ENCODE results near the gene HCST. TPM values are rescaled to one million over a fixed set of nuclear protein-coding genes. Genes with fewer than 3 reads are reported as not detected.
"Not testable (repeated sequence)": the region's sequence is repeated elsewhere in the genome, so short reads cannot be mapped to it uniquely, and the experiment has no call there.

Gene HCST
- total RNA-seq, 1 donor from 2014 or later: 0.40 TPM

DNA sequence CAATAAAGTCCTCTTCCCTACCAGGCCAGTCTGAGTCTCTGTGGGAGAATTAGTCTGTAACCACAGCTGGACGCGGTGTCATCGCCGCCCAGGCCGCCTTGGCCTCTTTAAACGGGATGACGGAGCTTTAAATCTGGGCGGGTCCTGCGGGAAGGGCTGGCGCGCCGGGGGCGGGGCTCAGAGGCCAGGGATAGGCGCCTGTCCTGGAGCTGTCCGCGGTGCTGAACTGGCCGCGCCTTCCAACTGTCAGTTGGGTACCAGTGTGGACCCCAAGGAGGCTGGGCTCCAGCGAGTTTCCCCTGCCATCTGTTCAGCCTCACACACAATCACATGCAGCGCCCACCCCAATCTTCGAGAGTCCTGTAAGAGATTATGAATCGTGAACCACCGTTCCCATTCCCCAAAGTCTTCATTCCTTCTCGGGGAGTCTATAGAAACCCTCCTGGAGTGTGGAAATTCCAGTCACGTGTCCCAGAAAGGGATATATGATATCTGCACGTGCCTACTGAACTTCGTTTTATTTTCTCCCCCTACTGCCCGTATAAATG, 22.5 kb upstream of the HCST start:
- DNase-seq (ENCODE audit: low read depth in 2 of 2): peak; percentile 85 to 90

DNA sequence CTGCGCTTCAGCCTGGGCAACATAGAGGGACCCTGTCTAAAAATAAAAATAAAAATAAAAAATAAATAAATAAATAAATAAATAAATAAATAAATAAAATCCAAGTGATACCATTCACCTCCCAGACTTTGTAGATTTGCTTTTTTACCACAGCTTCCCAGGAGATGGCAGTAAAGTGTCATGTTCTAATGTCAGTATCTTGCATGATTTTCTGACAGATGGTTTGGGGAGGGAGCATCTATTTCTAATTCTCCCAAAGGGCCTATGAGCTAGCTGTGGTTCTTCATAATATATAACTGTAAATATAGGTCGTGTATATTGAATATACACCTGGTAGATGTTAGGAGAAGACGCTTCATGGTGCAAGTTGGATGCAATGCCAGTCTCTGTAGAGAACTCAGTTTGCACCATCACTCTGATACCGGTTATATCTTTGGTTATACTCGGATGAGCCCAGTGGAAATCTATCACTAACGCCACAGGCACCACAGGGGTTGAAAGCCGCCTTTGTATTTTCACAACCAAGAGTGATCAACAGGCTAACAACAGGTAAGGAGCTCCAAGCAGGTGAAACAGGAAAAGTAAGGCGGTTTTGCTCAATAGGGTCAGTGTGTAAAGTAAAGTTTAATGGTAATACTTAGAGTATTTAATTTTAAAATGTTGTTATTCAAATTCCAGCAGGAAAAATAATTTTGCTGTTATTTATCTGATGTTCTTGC, 20.1 kb upstream of the HCST start:
- DNase-seq (ENCODE audit: low read depth in 2 of 2): peak; percentile 75 to 86

DNA sequence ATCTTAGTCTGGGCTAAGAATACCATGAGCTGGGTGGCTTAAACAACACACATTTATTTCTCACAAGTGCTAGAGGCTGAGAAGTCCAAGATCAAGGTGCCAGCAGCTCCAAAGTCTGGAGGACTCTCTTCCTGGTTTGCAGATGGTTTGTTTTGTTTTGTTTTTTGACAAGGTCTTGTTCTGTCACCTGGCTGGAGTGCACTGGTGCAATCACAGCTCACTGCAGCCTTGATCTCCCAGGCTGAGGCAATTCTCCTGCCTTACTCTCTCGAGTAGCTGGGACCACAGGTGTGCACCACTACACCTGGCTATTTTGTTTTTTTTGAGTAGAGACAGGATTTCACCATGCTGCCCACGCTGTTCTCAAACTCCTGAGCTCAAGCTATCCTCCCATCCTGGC, 18.4 kb upstream of the HCST start:
- no peak for DNase-seq (ENCODE audit: low read depth in 2 of 2)

DNA sequence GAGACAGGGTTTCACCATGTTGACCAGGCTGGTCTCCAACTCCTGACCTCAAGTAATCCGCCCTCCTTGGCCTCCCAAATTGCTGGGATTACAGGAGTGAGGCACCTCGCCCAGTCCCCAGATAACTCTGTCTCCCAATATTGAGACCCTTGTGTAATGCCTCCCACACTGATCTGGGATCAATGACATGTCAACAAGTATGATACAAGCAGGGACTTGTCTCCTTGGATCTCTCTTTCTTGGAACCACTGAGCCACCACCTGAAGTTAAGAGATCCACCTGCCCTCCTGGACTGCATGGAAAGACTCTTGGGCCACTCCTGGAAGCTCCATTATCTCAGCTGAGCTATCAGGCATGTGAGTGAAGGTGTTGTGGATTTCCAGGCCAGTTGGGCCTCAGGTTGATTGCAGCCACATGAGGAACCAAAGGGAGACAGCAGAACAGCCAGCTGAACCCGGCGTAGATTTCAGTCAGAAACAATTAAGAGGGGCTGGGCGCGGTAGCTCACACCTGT, 17.0 kb upstream of the HCST start:
- DNase-seq (ENCODE audit: low read depth in 2 of 2): no peak

DNA sequence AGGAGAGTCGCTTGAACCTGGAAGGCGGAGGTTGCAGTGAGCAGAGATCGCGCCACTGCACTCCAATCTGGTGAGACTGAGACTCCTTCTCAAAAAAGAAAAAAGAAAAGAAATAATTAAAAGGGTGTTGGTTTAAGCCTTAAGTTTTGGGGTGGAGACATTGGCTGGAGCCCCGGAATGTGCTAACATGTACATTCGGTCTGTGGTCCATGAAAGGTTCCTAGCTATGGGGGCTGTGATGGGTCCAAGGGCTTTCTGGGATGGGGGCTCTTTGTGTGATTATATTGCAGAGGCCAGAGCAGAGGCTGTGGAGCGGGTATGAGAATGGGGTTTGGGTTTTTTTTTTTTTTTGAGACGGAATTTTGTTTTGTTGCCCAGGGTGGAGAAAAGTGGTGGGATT, 16.4 kb upstream of the HCST start:
- no peak for DNase-seq (ENCODE audit: low read depth in 2 of 2)

DNA sequence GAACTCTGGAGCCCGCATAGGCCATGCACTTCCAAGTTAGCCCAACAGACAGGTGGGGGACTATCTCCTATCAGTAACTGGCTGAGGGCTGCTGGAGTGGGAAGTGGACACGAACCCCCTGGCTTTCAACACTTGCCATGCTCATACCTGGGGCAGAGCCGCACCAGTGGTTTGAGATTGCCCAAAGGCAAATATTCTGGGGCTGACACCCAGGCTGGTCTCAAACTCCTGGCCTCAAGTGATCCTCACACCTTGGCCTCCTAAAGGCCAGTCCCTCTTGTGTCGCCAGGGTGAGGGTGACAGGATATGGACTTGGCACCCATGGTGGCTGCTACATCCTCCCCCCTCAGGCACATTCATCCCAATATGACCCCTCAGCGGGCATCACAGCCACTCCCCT, 15.1 kb upstream of the HCST start:
- no peak for DNase-seq (ENCODE audit: low read depth in 2 of 2)

DNA sequence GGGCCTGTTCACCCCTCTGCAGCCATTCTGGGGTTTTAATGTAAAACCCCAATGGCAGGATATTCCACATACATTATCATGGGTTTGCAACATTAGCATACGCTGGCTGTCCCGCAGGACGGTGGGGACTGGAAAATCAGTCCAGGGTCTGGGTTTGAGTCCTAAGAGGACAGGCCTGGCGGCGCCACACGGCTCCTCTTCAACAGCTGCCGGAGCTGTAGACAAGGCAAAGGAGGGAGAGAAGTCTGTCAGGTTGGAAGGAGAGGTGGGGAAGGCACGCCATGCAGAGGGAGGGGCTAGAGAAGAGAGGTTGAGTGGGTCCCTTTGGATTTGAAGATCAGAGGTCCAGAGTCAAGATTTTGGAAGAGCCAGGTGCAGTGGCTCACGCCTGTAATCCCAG, 13.9 kb upstream of the HCST start:
- no peak for DNase-seq (ENCODE audit: low read depth in 2 of 2)

DNA sequence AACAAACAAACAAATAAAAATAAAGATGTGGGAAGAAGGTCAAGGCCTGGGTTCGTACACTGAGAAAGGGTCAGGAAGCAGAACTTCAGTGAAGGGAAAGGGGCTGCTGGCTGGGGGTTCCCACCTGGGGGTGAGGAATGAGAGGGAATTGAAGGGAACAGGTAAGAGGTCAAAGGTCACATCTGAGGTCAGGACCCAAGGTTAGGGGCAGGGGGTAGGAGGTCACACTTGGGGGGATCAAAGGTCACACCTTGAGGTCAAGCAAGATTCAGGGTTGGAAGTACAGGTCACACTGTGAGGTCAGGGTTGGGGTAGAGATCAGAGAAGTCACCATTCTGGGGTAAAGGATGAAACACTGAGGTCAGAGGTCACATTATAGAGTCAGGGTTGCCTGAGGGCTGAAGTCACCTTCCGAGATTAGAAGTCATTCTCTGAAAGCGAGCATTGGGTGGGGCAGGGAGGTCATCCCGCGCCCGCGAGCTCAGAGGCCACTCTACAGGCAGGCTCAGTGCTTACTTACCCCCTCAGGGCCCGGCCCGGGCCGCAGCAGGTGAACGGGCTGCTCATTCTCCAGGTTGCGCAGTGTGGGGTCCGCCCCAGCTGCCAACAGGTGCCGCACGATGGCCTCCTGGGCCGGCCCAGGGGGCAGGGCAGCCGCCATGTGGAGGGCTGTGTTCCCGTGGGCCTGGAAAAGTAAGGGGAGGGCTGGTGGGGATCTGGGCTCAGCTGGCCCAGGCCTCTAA, 12.8 kb upstream of the HCST start:
- no peak for DNase-seq (ENCODE audit: low read depth in 2 of 2)

DNA sequence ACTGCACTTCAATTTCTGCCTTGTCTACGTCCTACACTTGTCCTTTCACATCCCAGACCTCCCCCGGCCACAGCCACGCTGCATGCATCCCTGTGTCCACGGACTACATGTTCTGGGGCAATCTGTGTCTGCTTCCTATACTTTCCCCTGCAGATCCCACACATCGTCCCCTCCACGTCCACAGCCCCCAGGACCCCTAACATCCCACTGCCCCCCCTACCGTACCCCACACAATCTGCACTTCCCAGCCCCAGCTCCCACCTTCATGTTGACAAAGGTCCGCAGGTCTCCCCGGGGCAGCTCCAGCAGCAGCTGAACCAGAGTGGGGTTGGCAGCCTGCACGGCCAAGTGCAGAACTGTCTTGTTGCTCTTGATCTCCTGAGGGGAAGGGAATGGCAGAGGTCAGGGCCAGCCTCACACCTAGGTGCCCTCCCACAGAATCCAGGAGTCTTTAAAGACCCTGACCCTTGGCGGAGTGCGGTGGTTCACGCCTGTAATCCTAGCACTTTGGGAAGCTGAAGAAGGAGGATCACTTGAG, 12.1 kb upstream of the HCST start:
- DNase-seq (ENCODE audit: low read depth in 2 of 2): no peak

DNA sequence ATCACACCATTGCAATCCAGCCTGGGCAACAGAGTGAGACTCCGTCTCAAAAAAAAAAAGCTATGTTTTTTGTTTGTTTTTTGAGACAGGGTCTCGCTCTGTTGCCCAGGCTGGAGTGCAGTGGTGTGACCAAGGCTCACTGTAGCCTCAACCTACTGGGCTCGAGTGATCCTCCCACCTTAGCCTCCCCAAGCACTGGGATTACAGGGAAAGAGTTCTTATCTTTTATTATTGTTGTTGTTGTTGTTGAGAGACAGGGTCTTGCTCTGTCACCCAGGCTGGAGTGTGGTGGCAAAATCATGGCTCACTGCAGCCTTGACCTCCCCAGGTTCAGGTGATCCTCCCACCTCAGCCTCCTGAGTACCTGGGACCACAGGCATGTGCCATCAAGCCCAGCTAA, 10.5 kb upstream of the HCST start:
- not testable (repeated sequence) for DNase-seq (ENCODE audit: low read depth in 2 of 2)

DNA sequence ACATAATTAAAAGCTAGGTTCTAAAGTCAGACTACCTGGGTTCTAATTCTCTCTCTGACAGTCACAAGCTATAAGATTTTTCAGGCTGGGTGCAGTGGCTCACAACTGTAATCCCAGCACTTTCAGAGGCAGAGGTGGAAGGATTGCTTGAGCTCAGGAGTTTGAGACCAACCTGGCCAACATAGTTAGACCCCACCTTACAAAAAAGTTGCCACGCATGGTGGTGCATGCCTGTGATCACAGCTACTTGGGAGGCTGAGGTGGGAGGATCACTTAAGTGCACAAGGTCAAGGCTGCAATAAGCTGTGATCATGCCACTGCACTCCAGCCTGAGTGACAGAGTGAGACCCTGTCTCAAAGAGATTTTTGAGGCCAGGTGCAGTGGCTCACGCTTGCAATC, 8.0 kb upstream of the HCST start:
- no peak for DNase-seq (ENCODE audit: low read depth in 2 of 2)

DNA sequence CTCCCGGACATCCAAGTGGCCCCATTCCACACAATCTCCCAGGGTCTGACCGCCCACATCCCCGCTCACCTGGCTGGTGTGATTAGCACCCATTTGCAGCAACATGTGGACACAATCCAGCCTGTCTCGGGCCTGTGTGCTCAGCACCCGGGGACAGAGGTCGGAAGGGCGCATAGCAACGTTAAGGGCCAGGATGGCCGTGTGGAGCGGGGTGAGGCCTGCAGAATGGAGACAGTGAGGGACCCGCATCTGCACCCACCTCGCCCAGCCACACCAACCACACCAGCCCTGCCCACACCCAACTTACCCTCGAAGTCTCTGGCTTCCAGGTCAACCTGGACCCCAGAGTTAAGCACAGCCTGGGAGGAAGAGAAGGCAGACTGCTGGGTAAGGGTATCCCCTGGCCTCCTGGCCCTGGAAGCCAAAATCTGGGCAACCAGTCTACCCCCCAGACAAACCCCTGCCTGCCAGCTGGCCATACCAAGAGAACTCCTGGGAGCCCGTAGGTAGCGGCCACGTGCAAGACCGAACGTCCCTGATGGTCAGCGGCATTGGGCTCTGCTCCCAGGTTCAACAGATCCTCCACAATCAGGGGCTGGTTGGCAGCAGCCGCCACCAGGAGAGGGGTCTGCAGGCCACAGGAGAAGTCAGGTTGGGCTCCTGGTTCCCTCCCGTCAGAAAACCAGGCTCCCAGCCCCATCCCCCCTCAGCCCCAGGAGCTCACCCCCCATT, 6.3 kb upstream of the HCST start:
- DNase-seq (ENCODE audit: low read depth in 2 of 2): no peak

DNA sequence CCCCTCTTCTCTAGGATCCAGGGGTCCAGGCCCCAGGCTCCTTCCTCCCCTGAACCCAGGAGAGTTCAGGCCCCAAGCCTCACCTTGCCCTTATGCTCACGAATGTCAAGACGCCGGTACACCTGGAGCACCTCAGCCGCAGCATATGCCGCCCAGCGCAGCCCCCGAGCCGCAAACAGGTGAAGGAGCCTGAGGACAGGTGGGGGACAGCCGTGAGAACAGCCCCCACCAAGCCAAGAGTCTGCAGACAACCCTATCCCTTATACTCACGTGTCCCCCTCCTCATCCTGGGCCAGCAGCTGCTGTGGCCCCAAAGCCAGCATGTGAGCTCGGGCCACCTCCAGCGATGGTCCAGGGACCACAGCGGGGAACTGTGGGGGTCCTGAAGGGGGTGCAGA, 5.7 kb upstream of the HCST start:
- DNase-seq (ENCODE audit: low read depth in 2 of 2): no peak

DNA sequence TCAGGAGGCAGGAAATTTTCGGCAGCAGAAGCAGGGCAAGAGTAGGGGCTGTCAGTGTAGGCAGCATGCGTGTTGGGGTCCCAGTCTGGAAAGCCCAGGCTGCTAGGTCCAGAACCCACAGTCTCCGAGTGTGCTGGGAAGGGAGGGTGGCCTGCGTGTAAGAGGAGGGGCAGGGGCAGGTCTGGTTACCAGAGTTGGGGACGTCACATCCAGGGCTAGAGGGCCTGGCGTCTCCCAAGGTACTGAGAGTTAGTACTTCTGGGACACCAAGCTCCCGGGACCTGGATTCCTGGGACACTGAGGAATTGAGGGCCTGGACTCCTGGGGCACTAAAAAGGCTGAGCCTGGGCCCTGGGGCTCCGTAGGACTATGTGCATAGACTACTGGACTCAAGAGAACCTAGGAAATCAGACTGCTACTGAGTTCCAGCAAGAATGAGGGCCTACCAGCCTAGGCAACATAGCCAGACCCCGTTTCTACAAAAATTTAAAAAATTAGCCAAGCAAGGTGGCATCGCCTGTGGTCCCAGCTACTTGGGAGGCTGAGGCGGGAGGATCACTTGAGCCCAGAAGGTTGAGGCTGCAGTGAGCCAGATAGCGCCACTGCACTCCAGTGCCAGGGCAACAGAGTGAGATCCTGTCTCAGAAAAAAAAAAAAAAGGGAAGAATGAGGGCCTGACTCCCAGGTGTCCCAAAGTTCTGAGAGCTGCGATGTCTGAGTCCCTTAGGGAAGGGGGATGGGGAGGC, 4.5 kb upstream of the HCST start:
- no peak for DNase-seq (ENCODE audit: low read depth in 2 of 2)

DNA sequence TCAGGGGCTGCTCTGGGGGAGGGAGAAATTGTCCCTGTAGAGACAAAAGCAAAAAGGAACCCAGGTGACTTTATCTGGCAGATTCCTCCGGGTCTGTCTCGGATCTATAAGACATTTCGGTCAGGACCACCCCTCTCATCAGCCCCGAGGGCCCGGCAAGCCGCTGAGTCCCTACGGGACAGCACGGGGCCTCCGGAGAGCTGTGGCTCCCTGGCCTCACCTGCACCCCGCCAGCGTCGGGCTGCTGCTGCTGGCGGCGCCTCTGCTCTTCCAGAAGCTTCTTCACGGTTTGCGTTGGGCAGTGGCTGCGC, 3.9 kb upstream of the HCST start:
- DNase-seq (ENCODE audit: low read depth in 2 of 2): no peak

DNA sequence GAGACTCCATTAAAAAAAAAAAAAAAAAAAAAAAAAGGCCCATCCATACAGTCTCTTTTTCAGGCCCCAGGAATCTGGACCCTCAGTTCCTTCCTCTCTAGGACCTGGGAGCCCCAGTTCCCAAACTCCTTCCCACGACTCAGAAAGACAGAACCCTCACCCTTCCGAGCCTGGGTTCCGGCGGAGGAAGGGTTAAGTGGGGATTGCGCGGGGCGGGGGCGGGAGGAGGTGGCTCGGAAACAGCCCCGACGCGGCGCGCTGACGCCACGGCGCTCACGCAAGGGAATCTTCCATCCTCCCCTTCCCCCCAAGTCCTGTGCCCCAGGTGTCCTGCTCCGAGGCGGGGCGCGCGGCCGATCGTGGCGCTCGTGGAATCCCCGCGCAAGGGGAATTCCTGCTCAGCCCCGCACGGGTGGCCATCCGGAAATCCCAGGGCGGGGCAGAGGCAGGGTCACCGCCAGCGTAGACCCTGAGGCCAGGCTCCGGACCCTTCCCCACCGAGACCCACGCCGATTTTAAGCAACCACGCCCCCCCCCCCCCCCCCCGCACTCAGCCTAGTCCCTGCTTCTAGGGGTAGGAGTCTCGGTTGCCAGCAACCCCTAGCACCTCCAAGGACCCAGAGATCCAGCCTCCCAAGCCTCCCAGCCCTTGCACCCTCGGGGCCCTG, 2.6 kb upstream of the HCST start:
- DNase-seq (ENCODE audit: low read depth in 2 of 2): peak; percentile 84 to 92

DNA sequence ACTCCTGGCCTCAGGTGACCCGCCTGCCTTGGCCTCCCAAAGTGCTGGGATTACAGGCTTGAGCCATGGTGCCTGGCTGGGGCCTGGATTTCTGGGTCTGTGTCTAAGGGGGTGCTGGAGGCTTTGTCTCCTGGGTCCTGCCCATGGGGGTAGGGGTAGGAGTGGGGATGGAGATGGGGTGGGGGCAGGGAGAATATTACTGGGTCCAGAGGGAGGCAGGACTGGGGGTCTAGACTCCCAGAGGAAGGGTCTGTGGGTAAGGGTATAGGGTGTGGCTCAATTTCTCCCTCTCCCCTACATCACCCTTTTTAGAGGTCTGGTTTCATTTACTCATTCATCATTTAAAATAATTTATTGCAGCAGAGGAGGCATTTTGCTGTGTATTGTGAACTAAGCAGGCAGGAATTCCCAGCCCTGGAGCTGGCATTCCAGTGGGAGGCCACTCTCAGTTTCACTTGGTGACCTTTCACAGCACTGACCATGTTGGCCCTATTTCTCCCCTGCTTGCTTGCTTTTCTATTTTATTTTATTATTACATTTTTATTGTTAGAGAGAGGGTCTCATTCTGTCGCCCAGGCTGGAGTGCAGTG, 1.2 kb upstream of the HCST start:
- no peak for DNase-seq (ENCODE audit: low read depth in 2 of 2)

DNA sequence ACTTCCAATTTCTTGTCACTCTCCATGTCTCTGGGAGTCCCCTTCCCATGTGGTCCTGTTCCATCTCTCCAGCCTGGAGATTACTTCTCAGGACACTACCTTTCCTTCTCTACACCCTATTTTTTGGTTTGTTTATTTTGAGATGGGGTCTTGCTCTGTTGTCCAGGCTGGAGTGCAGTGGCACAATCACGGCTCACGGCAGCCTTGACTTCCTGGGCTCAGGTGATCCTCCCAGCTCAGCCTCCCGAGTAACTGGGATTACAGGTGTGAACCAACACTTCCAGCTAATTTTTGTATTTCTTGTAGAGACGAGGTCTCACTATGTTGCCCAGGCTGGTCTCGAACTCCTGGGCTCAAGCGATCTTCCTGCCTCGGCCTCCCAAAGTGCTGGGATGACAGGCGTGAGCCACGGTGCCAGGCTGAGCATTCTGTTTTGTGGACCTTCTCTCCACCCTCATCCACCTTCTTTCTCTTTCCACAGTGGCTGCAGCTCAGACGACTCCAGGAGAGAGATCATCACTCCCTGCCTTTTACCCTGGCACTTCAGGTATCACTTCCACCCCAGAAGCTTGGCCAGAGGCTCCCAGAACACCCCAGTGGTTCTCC, 644 bp downstream of the HCST start:
- no peak for DNase-seq (ENCODE audit: low read depth in 2 of 2)

DNA sequence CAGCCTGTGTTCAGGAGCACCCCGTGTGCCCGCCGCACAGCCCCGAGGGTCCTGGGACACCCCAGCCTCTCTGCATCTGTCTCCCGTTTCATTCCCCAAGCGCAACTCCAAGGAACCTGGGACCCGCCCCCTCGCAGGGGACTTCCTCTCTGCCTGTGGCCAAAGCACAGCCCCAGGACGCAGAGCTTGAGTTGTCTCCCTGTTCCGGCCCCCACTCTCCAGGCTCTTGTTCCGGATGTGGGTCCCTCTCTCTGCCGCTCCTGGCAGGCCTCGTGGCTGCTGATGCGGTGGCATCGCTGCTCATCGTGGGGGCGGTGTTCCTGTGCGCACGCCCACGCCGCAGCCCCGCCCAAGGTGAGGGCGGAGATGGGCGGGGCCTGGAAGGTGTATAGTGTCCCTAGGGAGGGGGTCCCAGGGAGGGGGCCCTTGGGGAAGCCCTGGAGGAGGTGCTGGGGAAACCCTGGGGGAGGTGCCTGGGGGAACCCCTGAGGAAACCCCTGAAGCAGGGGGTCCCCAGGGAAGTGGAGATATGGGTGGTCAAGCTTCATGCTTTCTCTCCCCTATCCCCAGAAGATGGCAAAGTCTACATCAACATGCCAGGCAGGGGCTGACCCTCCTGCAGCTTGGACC, 1.3 kb downstream of the HCST start:
- peak in 1 of 2 donors; percentile 39 for DNase-seq (ENCODE audit: low read depth in 2 of 2)
